Measurements from ENCODE around the gene OOSP4A.

Gene OOSP4A

GRCh38 chr11:59953463-59954218 lies 10.2 kb upstream of the OOSP4A start:
- Mint-ChIP-seq H3K4me3 (no peak overlapping the region), H3K4me1 (no peaks in the 10 kb centered on the region), H3K9me3 (no peaks in the 10 kb centered on the region), H3K27me3 (ENCODE audit: low read depth, poor library complexity) (no peaks in the 10 kb centered on the region), H3K36me3 (ENCODE audit: low read depth) (no peaks in the 10 kb centered on the region), H3K27ac (no peak overlapping the region)
- no peak for TF ChIP-seq CTCF (IDR thresholded peaks at IDR 0.05)
- DNase-seq, result no peak

DNA sequence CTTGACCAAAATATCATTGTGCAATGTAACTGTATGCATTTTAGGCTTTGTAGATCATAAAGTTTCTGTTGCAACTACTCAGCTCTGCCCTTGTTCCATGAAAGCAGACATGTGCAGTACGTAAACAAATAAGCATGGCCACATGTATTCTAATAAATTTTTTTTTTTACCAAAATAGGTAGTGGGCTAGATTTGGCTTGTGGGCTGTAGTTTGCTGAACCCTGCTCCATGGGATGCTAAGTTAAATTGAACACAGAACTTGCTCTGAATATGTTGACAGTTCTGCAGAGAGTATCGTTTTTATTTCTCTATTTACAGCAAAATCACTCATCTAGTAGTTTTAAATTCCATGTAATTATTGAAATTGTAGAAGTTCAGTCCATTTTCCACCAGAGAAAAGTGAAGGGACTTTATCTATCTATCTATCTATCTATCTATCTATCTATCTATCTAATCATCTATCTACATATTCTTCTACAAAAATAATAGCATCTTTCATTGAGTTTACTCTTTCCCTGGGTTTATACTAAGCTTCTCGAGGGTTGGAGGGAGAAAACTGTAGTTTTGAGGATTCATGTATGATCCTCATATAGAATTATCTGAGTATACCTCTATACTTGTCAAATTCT lies 9.5 kb upstream of the OOSP4A start:
- Mint-ChIP-seq H3K4me3 (no peak overlapping the region), H3K9me3 (no peaks in the 10 kb centered on the region), H3K27me3 (ENCODE audit: low read depth, poor library complexity) (no peaks in the 10 kb centered on the region)

GRCh38 chr11:59957094-59957493 lies 6.7 kb upstream of the OOSP4A start:
- no peaks in the 10 kb centered on the region for H3K9me3 Mint-ChIP-seq
- no peaks in the 10 kb centered on the region for H3K27me3 Mint-ChIP-seq (ENCODE audit: low read depth, poor library complexity)
- no peaks in the 10 kb centered on the region for H3K36me3 Mint-ChIP-seq (ENCODE audit: low read depth)
- DNase-seq, result no peak
- TF ChIP-seq CTCF (IDR thresholded peaks at IDR 0.05), result no peak
- H3K4me3 Mint-ChIP-seq, result no peak overlapping the region
- no peak overlapping the region for H3K27ac Mint-ChIP-seq
- no peaks in the 10 kb centered on the region for H3K4me1 Mint-ChIP-seq

More for the DNA sequence above, 9.5 kb upstream of the OOSP4A start:
- no peaks in the 10 kb centered on the region for H3K36me3 Mint-ChIP-seq (ENCODE audit: low read depth)
- H3K4me1 Mint-ChIP-seq, result no peaks in the 10 kb centered on the region
- TF ChIP-seq CTCF (IDR thresholded peaks at IDR 0.05), result no peak
- no peak overlapping the region for H3K27ac Mint-ChIP-seq
- no peak for DNase-seq

- Mint-ChIP-seq H3K4me3 (no peak overlapping the region), H3K9me3 (no peaks in the 10 kb centered on the region), H3K27ac (no peak overlapping the region), H3K36me3 (ENCODE audit: low read depth) (no peaks in the 10 kb centered on the region), H3K4me1 (no peaks in the 10 kb centered on the region), H3K27me3 (ENCODE audit: low read depth, poor library complexity) (no peaks in the 10 kb centered on the region)
- DNase-seq, result no peak
- no peak for TF ChIP-seq CTCF (IDR thresholded peaks at IDR 0.05)
Observed at GRCh38 chr11:59960502-59961381, 3.1 kb upstream of the OOSP4A start.

DNA sequence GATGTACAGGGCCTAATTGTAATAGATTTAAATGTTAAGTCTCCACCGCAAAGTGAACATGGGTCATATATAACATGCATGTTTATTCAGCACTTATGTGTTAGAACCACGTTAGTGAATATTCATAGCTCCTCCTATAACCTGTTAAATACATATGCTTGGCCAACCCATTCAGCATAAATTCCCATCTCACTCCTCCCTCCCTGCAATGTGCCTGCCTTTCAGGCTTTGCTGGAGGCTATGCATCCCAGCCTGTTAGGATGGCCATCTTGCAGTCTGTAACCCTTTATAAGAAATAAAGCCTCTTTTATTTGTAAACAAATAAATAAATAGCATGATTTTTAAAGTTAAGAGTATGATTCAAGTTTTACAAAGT lies 1.7 kb upstream of the OOSP4A start:
- Mint-ChIP-seq H3K27me3 (ENCODE audit: low read depth, poor library complexity) (no peaks in the 10 kb centered on the region), H3K9me3 (no peaks in the 10 kb centered on the region), H3K36me3 (ENCODE audit: low read depth) (no peaks in the 10 kb centered on the region), H3K4me3 (no peak overlapping the region), H3K4me1 (no peaks in the 10 kb centered on the region), H3K27ac (no peak overlapping the region)
- DNase-seq, result no peak
- TF ChIP-seq CTCF (IDR thresholded peaks at IDR 0.05), result no peak

Measured in nephron progenitor cell (in vitro differentiated cells).